H54 (cell line): ENCODE results near the gene EIF2B1.
A peak's percentile ranks its signal among the peaks of the same experiment; 100 is the strongest.
"Not testable (repeated sequence)": the region's sequence is repeated elsewhere in the genome, so short reads cannot be mapped to it uniquely, and the experiment has no call there.

Source experiments
- DNase-seq: peaks from one replicate; pipeline ENCODE4 v3.0.0; 2011; ENCODE audit warnings: low spot score, mixed read lengths; ENCODE audit not compliant: insufficient read length
- FAIRE-seq: peaks from 3 replicates; lab custom pipeline; 2011; peaks lifted over from hg19 to GRCh38; lab: Jason Lieb, UNC
- POLR2A ChIP-seq: IDR thresholded peaks from 2 replicates; pipeline ENCODE4 v1.6.1; 2011; ENCODE audit warnings: low read depth, mild to moderate bottlenecking, low read length

EIF2B1 gene

GRCh38 chr12:123654129-123654701 is 20.7 kb upstream of the EIF2B1 start:
- DNase-seq (no peak), FAIRE-seq (no peak)
- no peak for TF ChIP-seq POLR2A

GRCh38 chr12:123648401-123648800 is 14.9 kb upstream of the EIF2B1 start:
- DNase-seq, result no peak
- TF ChIP-seq POLR2A, result no peak
- no peak for FAIRE-seq

- no peak for FAIRE-seq
- DNase-seq, result no peak
- TF ChIP-seq POLR2A, result no peak
These were observed 12.4 kb upstream of the EIF2B1 start for GRCh38 chr12:123645878-123646277.

- TF ChIP-seq POLR2A, result no peak
- no peak for FAIRE-seq
- DNase-seq, result no peak
These were observed 11.9 kb upstream of the EIF2B1 start for GRCh38 chr12:123645380-123645779.

GRCh38 chr12:123643911-123644310 is 10.4 kb upstream of the EIF2B1 start:
- FAIRE-seq (no peak), DNase-seq (no peak)
- no peak for TF ChIP-seq POLR2A

GRCh38 chr12:123634142-123634561 is 666 bp upstream of the EIF2B1 start:
- TF ChIP-seq POLR2A, result no peak
- no peak for DNase-seq
- no peak for FAIRE-seq

- FAIRE-seq (no peak), DNase-seq (no peak)
- TF ChIP-seq POLR2A, result no peak
These were observed 11.6 kb downstream of the EIF2B1 start for GRCh38 chr12:123621619-123622530.

- DNase-seq (no peak), FAIRE-seq (no peak)
- TF ChIP-seq POLR2A, result no peak
These were observed 12.4 kb downstream of the EIF2B1 start for GRCh38 chr12:123621101-123621500.

- FAIRE-seq (no peak), DNase-seq (no peak)
These were observed 15.9 kb downstream of the EIF2B1 start for GRCh38 chr12:123617580-123617979.

GRCh38 chr12:123617144-123617543 is 16.3 kb downstream of the EIF2B1 start:
- FAIRE-seq, result no peak
- no peak for TF ChIP-seq POLR2A
- no peak for DNase-seq

More at GRCh38 chr12:123617580-123617979, 15.9 kb downstream of the EIF2B1 start:
- no peak for TF ChIP-seq POLR2A

- TF ChIP-seq POLR2A, result no peak
- DNase-seq (peak; percentile 28), FAIRE-seq (no peak)
These were observed 19.0 kb downstream of the EIF2B1 start for GRCh38 chr12:123614531-123614930.

GRCh38 chr12:123614110-123614509 is 19.4 kb downstream of the EIF2B1 start:
- TF ChIP-seq POLR2A, result no peak
- DNase-seq (no peak), FAIRE-seq (no peak)

- no peak for FAIRE-seq
- DNase-seq, result no peak
- no peak for TF ChIP-seq POLR2A
These were observed 25.3 kb downstream of the EIF2B1 start for GRCh38 chr12:123608182-123608581.

GRCh38 chr12:123607756-123608155 is 25.7 kb downstream of the EIF2B1 start:
- no peak for TF ChIP-seq POLR2A
- no peak for FAIRE-seq
- DNase-seq, result no peak

- not testable (repeated sequence) for FAIRE-seq, DNase-seq
These were observed 30.0 kb downstream of the EIF2B1 start for GRCh38 chr12:123603495-123603894.
